ENCODE measurements around the gene KIT. TPM values are rescaled to one million over a fixed set of nuclear protein-coding genes. Genes with fewer than 3 reads are reported as not detected.

The KIT gene
- total and polyA plus RNA-seq, 2 of the 13 experiments (the other 11 are each of a cell fraction or from before 2014, with no cell fraction given), result not detected

DNA sequence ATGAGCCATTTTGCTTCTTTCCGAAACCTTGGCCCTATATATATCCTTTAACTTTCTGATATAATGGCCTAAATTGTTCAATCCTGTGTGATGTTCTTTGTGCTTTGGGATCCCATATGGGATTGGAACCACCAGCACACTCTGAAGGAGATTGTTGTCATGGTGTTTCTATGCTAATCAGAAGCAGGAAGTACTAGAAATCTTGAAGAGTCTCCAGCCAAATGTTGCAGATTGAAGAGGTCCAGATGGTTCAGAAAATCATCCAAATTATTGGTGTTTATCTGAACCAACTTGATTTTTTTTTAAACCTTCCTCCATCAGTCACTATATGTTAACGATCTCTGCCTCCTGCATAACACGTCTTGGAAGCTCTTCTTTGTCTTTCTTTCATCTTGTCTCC lies 72.8 kb downstream of the KIT start:
- Histone ChIP-seq H3K4me3 (replicated peaks in 1 of 3; ENCODE audit: insufficient read depth in 1 of 3, low read depth in 2 of 3, low read length in 3 of 3) (no peak overlapping the region), H3K79me2 (ENCODE audit: insufficient read depth, low read length) (no peaks in the 10 kb centered on the region), H3K9ac (ENCODE audit: insufficient read depth, low read depth, low read length) (no peak overlapping the region), H3K9me3 (ENCODE audit: low read length) (no peaks in the 10 kb centered on the region), H2AFZ (ENCODE audit: low read length) (no peak overlapping the region), H3K27me3 (ENCODE audit: control insufficient read depth in 1 of 2, insufficient read depth in 2 of 2, low read length in 2 of 2) (no peaks in the 10 kb centered on the region), H3K36me3 (replicated peaks in 1 of 2; ENCODE audit: control insufficient read depth in 1 of 2, insufficient read depth in 2 of 2, low read length in 2 of 2) (no peaks in the 10 kb centered on the region), H3K4me1 (ENCODE audit: insufficient read depth, low read length) (no peaks in the 10 kb centered on the region), H3K4me2 (ENCODE audit: low read depth, low read length) (no peak overlapping the region), H4K20me1 (ENCODE audit: insufficient read depth, low read length) (no peaks in the 10 kb centered on the region), H3K27ac (ENCODE audit: extremely low read length, insufficient read depth, low read length) (no peak overlapping the region)
- ChIA-PET POLR2A (no interaction called here), CTCF (ENCODE audit: low intra/inter-chr PET ratio, low total read pairs) (no interaction called here)
- TF ChIP-seq ZNF230 (CRISPR knock-in tag; IDR thresholded peaks at IDR 0.05) (no peak), ZNF746 (CRISPR knock-in tag; IDR thresholded peaks at IDR 0.05) (no peak), NFAT5 (CRISPR knock-in tag; IDR thresholded peaks at IDR 0.05) (no peak), IRX3 (CRISPR knock-in tag; IDR thresholded peaks at IDR 0.05; ENCODE audit: borderline replicate concordance, low read depth) (no peak)
- no TSS peak for BruUV-seq (replicated peaks)
- intact Hi-C loops (cut with micrococcal nuclease; ENCODE audit: unreplicated experiment), result no loop called here
- in situ Hi-C loops (cut with HindIII; ENCODE audit: extremely low pct_ligation_motif_present, low pct_unique_long_range_greater_than_20kb), result no loop called here
- no peak for FAIRE-seq
- 17% methylated on average over 3 of the region's 3 CpGs for WGBS (ENCODE audit: low lambda C conversion rate)
- no peak for ATAC-seq
- DNase-seq (ENCODE audit: low spot score), result no peak

Measured in HepG2 (cell line).